Activated CD4-positive, alpha-beta T cell treated with anti-CD3 and anti-CD28 coated beads, Interleukin-2, amount 10 ng/mL, durations not matched to agents 24 days and 14 days (primary cell): ENCODE data around the gene PNMA6E. TPM values are rescaled to one million over a fixed set of nuclear protein-coding genes. Genes with fewer than 3 reads are reported as not detected.

Experiments
- DNase-seq: peaks from one replicate; pipeline ENCODE4 v3.0.0; 2022
- H3K27ac Mint-ChIP-seq: one replicate; pipeline ENCODE4 v1.8.0; 2022; ENCODE audit warnings: mild to moderate bottlenecking, mixed read lengths
- H3K27me3 Mint-ChIP-seq: one replicate; pipeline ENCODE4 v1.8.0; 2022; ENCODE audit warnings: mixed read lengths
- H3K36me3 Mint-ChIP-seq: one replicate; pipeline ENCODE4 v1.8.0; 2022; ENCODE audit warnings: low read depth, mild to moderate bottlenecking, mixed read lengths
- H3K4me1 Mint-ChIP-seq: one replicate; pipeline ENCODE4 v1.8.0; 2021; ENCODE audit warnings: mixed read lengths
- H3K4me3 Mint-ChIP-seq: one replicate; pipeline ENCODE4 v1.8.0; 2022; ENCODE audit warnings: mild to moderate bottlenecking, moderate library complexity, mixed read lengths
- H3K9me3 Mint-ChIP-seq: one replicate; pipeline ENCODE4 v1.8.0; 2021; ENCODE audit warnings: mixed read lengths
- intact Hi-C: fragments of 100-400 bp; cut with micrococcal nuclease; formaldehyde crosslinking; loops from one replicate; pipeline ENCODE4 v1.15.1; 2023
- total RNA-seq: library from RNA; stranded (reverse); gene quantifications from 2 replicates; pipeline ENCODE4 v1.2.3, GENCODE V29; 2022

The PNMA6E gene
- total RNA-seq, 1 donor from 2014 or later = not detected

- Mint-ChIP-seq H3K9me3 (no peaks in the 10 kb centered on the region), H3K4me1 (no peaks in the 10 kb centered on the region), H3K27ac (no peak overlapping the region), H3K4me3 (no peak overlapping the region), H3K27me3 (no peaks in the 10 kb centered on the region), H3K36me3 (no peaks in the 10 kb centered on the region)
- no peak for DNase-seq
- intact Hi-C loops = no loop called here
Observed at GRCh38 chrX:153443476-153444332, 42.6 kb upstream of the PNMA6E start.

DNA sequence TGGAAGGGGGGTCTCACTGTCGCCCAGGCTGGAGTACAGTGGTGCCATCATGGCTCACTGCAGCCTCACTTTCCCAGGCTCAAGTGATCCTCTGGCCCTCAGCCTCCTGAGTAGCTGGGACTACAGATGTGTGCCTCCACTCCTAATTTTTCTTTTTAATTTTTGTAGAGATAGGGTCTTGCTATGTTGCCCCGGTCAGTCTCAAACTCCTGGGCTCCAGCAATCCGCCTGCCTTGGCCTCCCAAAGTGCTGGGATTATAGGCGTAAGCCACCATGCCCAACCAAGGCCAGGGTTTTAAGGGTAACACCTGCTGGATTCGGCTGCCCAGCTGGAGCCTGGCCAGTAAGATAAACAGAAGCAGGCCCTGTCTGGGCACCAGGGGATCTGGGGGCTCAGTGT is 41.3 kb upstream of the PNMA6E start:
- no peaks in the 10 kb centered on the region for H3K4me1 Mint-ChIP-seq
- DNase-seq = no peak
- H3K27me3 Mint-ChIP-seq = no peaks in the 10 kb centered on the region
- H3K9me3 Mint-ChIP-seq = no peaks in the 10 kb centered on the region
- no peak overlapping the region for H3K27ac Mint-ChIP-seq
- H3K4me3 Mint-ChIP-seq = no peak overlapping the region
- H3K36me3 Mint-ChIP-seq = no peaks in the 10 kb centered on the region
- intact Hi-C loops = no loop called here

DNA sequence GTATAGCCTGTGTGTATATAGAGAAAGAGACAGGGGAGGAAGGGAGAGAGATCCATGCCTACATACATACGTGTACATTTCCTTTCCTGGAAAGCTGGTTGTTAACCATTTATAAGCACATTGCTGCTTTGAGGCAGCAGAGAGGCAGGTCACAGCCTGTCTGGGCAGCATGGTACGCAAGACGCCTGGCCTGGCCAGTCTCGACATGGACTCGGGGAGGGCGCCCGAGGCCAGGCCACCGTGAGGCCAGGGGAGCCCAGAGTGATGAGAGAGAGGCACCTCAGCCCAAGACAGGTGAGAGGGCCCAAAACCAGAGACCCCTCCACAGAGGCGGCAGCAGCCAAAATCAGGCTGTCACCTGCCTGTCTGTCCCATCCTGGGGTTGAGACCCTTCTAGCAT is 40.8 kb upstream of the PNMA6E start:
- H3K9me3 Mint-ChIP-seq = no peaks in the 10 kb centered on the region
- no peak for DNase-seq
- H3K27ac Mint-ChIP-seq = no peak overlapping the region
- H3K36me3 Mint-ChIP-seq = no peaks in the 10 kb centered on the region
- no peaks in the 10 kb centered on the region for H3K27me3 Mint-ChIP-seq
- H3K4me1 Mint-ChIP-seq = no peaks in the 10 kb centered on the region
- no peak overlapping the region for H3K4me3 Mint-ChIP-seq
- intact Hi-C loops = no loop called here

DNA sequence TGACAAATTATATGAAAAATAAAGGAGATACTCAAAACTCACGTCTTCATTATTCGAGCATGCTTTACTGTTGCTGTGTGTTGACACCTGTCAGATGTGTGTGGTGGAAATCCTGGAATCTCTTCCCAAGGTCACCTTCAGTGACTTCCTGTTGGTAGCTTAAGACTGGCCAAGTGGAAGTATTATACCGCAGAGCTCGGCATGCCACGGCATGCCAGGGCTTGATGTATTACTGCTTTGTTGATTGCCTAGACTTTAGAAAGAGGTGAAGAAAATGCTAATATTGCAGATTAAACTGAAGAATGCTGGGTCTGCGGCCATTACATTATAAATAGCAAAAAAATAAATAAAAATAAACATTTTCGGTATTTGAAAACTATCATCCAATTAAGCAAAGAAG is 40.1 kb upstream of the PNMA6E start:
- no peaks in the 10 kb centered on the region for H3K9me3 Mint-ChIP-seq
- intact Hi-C loops = no loop called here

DNA sequence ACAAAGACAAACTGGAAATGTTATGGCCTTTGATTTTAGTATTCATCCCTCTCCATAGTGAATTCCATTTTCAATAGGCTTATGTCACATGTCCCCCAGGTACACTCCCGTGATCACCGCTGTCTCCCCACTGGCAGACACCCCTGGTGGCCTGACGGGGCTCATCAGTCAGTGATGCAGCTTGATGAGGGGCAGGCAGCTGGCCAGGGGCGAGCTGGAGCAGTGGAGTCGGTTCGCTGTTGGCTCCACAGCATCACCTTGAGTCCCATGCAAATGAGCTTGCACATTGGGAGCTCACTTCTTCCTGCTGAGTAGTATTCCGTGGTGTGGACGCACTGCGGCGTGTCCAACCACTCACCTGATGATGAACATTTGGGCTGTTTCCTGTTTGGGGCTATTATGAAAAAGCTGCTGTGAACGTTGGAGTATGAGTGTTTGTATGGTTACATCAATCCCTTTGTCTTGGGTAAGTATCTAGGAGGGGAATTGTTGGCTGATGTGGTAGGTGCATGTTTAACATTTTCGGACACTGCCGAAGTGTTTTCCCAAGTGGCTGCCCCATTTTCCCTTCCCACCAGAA is 39.5 kb upstream of the PNMA6E start:
- DNase-seq = no peak
- Mint-ChIP-seq H3K36me3 (no peaks in the 10 kb centered on the region), H3K4me3 (no peak overlapping the region), H3K9me3 (no peaks in the 10 kb centered on the region), H3K4me1 (no peaks in the 10 kb centered on the region), H3K27ac (no peak overlapping the region), H3K27me3 (no peaks in the 10 kb centered on the region)
- intact Hi-C loops = no loop called here

More for the DNA sequence above, 40.1 kb upstream of the PNMA6E start:
- Mint-ChIP-seq H3K27me3 (no peaks in the 10 kb centered on the region), H3K36me3 (no peaks in the 10 kb centered on the region), H3K4me1 (no peaks in the 10 kb centered on the region), H3K27ac (no peak overlapping the region), H3K4me3 (no peak overlapping the region)
- DNase-seq = no peak

DNA sequence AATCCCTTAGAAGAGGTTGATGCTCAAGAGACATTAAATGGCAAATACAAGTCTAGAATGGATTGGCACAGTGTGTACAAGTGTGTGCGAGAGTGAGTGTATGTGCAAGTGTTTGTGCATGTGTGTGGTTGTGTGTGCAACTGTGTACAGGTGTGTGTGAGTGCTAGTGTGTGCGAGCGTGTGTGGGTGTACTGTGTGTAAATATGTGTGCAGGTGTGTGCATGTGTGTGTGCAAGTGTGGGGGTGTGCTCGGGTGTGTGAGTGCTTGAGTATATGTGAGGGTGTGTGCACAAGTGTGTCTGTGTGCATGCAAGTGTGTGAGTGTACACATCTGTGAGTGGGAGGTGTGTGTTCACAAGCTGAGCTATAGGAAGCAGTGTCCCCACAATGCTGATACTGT is 38.8 kb upstream of the PNMA6E start:
- Mint-ChIP-seq H3K27ac (no peak overlapping the region), H3K36me3 (no peaks in the 10 kb centered on the region), H3K4me1 (no peaks in the 10 kb centered on the region), H3K27me3 (no peaks in the 10 kb centered on the region), H3K9me3 (no peaks in the 10 kb centered on the region), H3K4me3 (no peak overlapping the region)
- no peak for DNase-seq
- intact Hi-C loops = no loop called here

DNA sequence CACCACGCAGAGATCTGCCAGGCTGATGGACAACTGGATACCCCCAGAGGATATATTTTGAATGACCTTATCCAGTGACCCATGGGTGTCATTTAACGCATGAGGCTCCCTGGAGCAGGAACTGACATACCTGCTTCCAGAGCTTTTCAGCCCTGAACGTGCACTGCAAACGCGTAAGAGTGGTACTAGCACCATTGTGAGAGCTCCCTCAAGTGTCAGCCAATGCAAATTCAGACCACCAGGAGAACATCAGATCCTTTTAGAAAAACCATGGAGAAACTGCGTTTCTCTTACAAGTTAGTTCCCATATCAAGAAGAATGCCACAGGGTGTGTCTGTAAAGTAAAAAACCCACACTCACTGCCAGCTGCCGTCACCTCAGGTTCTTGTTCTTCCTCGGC is 37.4 kb upstream of the PNMA6E start:
- Mint-ChIP-seq H3K9me3 (no peaks in the 10 kb centered on the region), H3K27me3 (no peaks in the 10 kb centered on the region), H3K4me3 (no peak overlapping the region), H3K4me1 (no peaks in the 10 kb centered on the region), H3K27ac (no peak overlapping the region), H3K36me3 (no peaks in the 10 kb centered on the region)
- intact Hi-C loops = no loop called here
- DNase-seq = no peak

GRCh38 chrX:153435845-153436244 is 34.7 kb upstream of the PNMA6E start:
- intact Hi-C loops = no loop called here
- Mint-ChIP-seq H3K36me3 (no peaks in the 10 kb centered on the region), H3K27me3 (no peaks in the 10 kb centered on the region)

GRCh38 chrX:153434801-153435200 is 33.7 kb upstream of the PNMA6E start:
- H3K9me3 Mint-ChIP-seq = no peaks in the 10 kb centered on the region
- intact Hi-C loops = no loop called here
- H3K36me3 Mint-ChIP-seq = no peaks in the 10 kb centered on the region
- H3K4me1 Mint-ChIP-seq = no peaks in the 10 kb centered on the region
- H3K4me3 Mint-ChIP-seq = no peak overlapping the region
- H3K27ac Mint-ChIP-seq = no peak overlapping the region
- no peaks in the 10 kb centered on the region for H3K27me3 Mint-ChIP-seq
- DNase-seq = no peak

More at GRCh38 chrX:153435845-153436244, 34.7 kb upstream of the PNMA6E start:
- Mint-ChIP-seq H3K27ac (no peak overlapping the region), H3K9me3 (no peaks in the 10 kb centered on the region), H3K4me3 (no peak overlapping the region), H3K4me1 (no peaks in the 10 kb centered on the region)
- DNase-seq = no peak

DNA sequence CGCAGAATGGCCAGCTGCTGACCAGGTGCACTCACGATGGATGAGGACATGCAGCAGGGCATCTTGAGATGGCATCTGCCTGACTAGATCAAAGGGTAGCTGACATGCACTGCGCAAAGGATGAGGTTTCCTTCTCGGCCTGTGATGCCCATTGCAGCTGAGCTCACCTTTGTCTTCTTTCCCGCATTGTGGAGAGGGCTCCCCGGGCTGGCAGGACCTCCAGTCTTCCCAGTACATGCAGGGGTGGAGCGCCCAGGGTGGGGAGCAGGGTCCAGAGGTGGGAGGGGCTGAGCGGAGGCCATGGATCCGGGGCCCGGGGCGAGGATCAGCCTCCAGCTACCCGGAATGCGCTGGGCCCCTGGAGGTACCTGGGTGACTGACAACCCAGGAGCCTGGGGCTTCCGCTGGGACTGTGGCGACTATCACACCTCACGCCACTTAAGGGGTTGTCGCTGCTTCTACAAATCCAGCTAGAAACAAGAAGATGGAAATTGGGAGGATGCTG is 32.7 kb upstream of the PNMA6E start:
- Mint-ChIP-seq H3K4me1 (no peaks in the 10 kb centered on the region), H3K27me3 (peaks cover 1% of the 10 kb centered on the region), H3K36me3 (no peaks in the 10 kb centered on the region), H3K27ac (no peak overlapping the region), H3K4me3 (no peak overlapping the region), H3K9me3 (no peaks in the 10 kb centered on the region)
- intact Hi-C loops = no loop called here
- DNase-seq = no peak

DNA sequence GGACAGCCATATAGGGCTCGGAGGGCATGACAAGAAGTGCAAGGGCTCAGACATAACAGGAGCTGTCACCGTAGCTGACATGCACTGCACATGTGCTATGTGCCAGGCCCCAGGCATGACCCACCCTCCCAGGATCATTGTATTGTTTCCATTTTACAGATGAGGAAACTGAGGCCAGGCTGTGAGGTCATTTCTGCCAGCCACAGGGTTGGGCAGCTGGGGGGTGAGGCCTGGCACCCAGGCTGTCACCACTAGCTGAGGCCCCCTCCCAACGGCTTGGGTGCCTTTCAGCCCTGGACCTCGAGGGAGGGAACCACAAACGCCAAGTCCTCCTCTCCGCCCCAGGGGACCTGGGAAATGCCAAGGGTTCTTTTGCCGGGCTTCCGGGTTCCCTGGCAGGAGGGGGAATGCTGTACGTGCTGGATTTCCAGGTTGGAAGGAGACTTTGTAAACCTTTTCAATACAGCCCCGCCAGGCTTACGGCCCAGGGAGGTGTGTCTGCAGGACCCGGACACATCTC is 32.1 kb upstream of the PNMA6E start:
- Mint-ChIP-seq H3K27ac (no peak overlapping the region), H3K4me3 (no peak overlapping the region), H3K27me3 (peaks cover 1% of the 10 kb centered on the region), H3K36me3 (no peaks in the 10 kb centered on the region), H3K9me3 (no peaks in the 10 kb centered on the region), H3K4me1 (no peaks in the 10 kb centered on the region)
- DNase-seq = no peak
- intact Hi-C loops = no loop called here

GRCh38 chrX:153430796-153431195 is 29.6 kb upstream of the PNMA6E start:
- DNase-seq = no peak
- Mint-ChIP-seq H3K27ac (no peak overlapping the region), H3K4me1 (no peaks in the 10 kb centered on the region), H3K27me3 (peaks cover 1% of the 10 kb centered on the region), H3K36me3 (no peaks in the 10 kb centered on the region), H3K4me3 (no peak overlapping the region), H3K9me3 (no peaks in the 10 kb centered on the region)
- intact Hi-C loops = no loop called here

DNA sequence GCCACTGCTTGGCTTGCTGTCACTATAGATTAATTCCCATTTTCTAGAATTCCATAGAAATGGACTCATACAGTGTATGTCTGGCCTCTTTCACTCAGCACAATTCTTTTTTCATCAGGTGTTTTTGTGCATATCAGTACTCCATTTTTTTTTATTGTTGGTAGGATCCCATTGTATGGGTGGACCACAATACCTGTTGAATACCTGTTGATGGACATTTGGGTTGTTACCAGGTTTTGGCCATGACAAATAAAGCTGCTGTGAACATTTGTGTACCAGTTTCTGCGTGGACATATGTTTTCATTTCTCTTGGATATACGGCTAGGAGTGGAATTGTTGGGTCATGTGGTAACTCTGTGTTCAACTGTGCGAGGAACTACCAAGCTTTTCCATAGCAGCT is 25.1 kb upstream of the PNMA6E start:
- Mint-ChIP-seq H3K9me3 (no peaks in the 10 kb centered on the region), H3K36me3 (no peaks in the 10 kb centered on the region), H3K4me1 (no peaks in the 10 kb centered on the region), H3K4me3 (no peak overlapping the region), H3K27me3 (peaks cover 1% of the 10 kb centered on the region), H3K27ac (no peak overlapping the region)
- no peak for DNase-seq
- intact Hi-C loops = no loop called here

DNA sequence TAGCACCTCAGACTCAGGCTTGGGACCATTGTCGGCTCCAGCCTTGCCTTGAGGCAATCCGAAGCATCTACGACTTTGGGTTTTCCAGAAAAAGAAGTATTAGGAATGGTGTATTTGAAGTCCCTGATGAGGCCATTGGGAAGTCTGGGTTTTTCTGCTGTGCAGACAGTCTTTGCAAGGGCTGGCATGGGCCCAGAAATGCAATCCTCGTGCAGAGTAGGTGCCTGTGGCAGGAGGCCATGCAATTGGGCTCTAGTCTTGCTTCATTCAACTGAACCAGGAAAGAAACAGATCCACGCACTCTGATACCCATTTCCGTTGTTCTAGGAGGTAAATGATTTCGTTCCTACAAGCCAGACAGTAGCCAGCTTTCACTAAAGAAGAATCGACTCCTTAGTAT is 22.5 kb upstream of the PNMA6E start:
- Mint-ChIP-seq H3K4me3 (no peak overlapping the region), H3K36me3 (no peaks in the 10 kb centered on the region), H3K27ac (no peak overlapping the region), H3K27me3 (no peaks in the 10 kb centered on the region), H3K9me3 (no peaks in the 10 kb centered on the region), H3K4me1 (no peaks in the 10 kb centered on the region)
- DNase-seq = no peak
- intact Hi-C loops = no loop called here
